ENCODE data around the gene RCC2. TPM values are rescaled to one million over a fixed set of nuclear protein-coding genes. Genes with fewer than 3 reads are reported as not detected.

The RCC2 gene
- total RNA-seq, 4 donors from 2014 or later: 17.4 to 24.0 (median 21.5) TPM

DNA sequence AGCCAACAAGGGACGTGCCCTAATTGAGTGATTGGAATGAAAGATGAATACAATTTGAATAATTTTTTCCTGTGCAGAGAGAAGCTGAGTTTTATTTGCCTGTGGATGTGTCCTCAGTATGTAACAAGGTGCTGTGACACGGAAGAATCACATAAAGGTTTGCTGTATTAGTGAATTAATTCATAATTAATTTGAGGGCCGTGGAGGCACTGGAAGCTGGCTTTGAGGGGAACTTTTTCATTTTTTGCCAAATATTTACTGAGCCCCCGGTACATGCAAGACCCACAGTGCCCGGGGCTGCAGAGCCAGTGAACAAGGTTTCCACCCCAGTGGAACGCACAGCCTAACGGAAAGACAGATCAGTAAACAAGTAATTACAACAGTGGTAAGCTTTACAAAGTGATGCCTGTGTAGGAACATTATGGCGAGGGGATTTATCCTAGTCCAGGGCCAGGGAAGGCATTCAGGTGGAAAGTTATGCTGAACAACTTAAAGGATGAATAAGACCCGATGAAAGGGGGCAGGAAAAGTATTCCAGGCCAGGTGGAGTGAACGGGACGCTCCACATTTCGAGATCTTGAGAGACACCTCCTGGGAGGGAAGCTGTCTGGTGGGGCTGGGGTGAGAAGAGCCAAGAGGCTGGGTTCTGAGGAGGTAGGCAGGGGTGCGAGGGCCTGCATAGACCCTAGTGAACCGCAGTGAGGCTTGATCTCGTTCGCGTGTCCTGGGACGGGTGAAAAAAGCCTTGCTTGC is 773 bp upstream of the RCC2 start:
- TF ChIP-seq, protein P1, sequence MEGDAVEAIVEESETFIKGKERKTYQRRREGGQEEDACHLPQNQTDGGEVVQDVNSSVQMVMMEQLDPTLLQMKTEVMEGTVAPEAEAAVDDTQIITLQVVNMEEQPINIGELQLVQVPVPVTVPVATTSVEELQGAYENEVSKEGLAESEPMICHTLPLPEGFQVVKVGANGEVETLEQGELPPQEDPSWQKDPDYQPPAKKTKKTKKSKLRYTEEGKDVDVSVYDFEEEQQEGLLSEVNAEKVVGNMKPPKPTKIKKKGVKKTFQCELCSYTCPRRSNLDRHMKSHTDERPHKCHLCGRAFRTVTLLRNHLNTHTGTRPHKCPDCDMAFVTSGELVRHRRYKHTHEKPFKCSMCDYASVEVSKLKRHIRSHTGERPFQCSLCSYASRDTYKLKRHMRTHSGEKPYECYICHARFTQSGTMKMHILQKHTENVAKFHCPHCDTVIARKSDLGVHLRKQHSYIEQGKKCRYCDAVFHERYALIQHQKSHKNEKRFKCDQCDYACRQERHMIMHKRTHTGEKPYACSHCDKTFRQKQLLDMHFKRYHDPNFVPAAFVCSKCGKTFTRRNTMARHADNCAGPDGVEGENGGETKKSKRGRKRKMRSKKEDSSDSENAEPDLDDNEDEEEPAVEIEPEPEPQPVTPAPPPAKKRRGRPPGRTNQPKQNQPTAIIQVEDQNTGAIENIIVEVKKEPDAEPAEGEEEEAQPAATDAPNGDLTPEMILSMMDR (IDR thresholded peaks at IDR 0.05; ENCODE audit: low read depth): no peak

DNA sequence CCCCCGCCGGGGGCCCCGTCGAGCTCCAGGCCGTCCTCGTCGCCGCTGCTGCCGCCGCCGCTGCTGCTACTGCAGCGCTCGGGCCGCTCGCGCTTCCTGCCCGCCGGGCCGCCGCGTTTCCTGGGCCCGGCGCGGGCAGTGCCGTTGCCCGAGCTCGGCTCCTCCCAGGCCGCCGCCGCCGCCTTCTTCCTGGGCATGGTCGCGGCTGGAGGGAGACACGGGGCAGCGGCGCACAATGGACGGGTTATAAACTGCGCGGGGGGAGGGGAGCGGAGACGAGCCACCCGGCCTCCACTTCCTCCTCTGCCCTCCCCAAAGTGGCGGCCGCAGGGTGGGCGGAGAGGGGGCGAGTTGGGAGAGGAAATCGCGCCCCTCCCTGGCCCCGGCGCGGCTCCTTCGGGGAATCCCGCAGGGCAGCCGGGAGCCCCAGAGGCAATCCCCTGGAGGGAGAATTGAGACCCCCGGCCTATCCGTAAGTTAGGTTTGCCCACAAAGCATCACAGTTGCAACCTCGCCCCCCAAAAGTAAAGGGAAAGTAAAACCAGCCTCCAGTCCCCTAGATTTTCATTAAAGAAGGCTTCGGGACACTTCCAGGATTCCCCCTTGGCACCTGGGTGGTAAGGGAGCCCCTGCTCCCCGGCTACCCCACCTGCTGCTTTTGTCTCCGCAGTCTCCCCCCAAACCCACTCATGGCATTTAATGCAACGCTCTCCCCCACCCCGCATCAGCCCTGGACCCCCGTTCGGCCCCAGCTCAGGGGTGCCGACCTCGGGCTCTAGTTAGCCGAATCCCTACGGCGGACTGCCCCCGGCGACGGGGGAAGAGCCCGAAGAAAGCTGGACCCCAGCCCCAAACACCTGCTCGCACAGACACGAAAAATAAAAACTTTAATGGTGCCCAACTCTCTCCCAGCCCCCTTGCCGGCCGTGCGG is 893 bp downstream of the RCC2 start:
- TF ChIP-seq, protein P1 (IDR thresholded peaks at IDR 0.05; ENCODE audit: low read depth): no peak

DNA sequence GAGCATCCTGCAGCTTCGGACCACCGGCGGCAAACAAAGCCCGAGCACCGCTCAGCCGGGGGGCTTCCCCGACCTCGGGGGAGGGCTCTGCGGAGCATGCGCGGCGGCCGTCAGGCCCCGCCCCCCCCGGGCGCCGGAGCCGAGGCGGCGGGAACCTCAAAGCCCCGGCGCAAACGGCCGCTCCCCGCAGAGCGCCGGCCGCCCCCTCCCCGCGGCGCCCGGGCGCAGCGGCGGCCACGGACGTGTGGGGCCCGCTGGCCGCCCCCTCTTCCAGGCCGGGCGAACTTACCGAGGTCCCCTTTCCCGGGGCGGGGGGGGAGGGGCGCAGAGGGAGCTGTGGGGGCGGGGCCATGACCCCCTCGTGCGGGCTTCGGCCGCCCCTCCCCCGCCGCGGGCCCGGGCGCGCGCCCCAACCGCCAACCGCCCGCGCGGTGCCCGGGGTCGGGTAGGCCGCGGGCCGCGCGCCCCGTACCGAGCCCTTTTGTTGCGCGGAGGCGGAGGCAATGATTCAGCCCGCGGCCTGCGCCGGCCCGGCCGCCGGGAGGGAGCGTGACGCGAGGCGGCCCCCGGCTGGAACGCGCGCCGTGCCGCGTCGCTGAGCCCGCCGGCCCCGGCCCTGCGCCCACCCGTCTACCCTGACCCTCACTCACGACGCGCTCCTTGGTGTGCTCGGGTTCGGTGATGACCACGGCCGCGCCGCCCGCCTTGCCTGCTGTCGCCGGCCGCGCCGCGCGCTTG is 1.7 kb downstream of the RCC2 start:
- TF ChIP-seq, protein P1 (IDR thresholded peaks at IDR 0.05; ENCODE audit: low read depth): no peak

DNA sequence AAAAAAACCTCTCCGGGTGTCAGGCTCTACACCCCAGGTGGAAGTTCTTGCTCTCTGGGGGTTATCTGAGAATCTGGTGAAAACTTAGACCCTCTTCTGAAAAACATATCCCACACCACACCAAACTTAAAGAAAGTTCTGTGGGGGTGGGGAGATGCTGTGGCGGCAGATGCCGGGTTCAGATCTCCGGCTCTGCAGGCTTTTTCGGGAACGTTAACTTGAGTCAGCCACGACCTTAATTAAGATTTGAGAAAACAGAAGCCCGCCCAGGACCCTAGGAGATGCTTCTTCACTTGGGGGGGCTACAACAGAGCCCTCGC is 2.3 kb downstream of the RCC2 start:
- TF ChIP-seq, protein P1 (IDR thresholded peaks at IDR 0.05; ENCODE audit: low read depth): no peak

DNA sequence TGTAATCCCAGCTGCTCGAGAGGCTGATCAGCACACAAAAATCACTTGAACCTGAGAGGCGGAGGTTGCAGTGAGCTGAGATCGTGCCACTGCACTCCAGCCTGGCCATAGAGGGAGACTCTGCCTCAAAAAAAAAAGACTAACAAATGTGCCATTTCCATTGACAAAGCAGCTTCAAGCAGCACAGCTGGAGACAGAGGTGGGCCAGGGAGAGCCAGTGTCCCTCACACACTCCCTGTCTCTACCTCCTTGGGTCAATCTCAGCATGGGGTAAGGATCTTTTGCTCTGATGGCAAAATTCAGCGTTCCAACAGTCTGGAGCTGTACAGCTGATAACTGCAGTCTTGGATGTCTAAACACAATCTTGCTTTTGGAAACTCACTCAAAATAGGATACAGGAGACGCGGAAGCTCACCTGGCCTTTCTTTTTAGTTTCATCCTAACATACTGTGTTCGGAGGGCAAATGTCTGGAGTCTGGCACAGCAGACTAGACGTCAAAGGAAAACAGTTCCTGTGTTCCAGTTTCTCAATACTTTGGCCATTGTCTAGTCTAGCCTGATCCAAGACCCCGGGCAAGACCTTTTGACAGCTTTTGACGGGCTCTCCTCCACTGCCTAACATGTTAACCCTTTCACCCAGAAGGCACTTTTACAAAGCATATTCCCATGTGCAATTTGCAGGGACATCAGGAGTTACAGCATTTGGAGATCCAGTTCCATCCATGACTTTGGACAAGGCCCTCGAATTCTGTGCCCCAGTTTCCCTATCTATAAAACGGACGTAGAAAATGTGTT is 2.9 kb downstream of the RCC2 start:
- TF ChIP-seq, protein P1 (IDR thresholded peaks at IDR 0.05; ENCODE audit: low read depth): no peak

DNA sequence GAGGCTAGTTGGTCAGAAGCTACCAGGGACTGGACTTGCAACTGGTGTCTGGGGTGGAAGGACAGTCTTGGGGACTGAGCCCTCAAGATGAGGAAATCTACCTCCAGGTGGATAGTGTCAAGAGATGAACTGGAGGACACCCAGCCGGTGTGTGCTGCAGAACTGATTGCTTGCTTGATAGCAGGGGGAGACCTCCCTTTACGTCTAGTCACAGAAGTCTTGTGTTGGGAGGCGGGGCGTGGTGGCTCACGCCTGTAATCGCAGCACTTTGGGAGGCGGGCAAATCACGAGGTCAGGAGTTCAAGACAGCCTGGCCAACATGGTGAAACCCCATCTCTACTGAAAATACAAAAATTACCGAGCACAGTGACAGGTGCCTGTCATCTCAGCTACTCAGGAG is 4.9 kb downstream of the RCC2 start:
- TF ChIP-seq, protein P1 (IDR thresholded peaks at IDR 0.05; ENCODE audit: low read depth): no peak
